ENCODE measurements around the gene SUDS3.
"Not testable (repeated sequence)": the region's sequence is repeated elsewhere in the genome, so short reads cannot be mapped to it uniquely, and the experiment has no call there.

The SUDS3 gene

DNA sequence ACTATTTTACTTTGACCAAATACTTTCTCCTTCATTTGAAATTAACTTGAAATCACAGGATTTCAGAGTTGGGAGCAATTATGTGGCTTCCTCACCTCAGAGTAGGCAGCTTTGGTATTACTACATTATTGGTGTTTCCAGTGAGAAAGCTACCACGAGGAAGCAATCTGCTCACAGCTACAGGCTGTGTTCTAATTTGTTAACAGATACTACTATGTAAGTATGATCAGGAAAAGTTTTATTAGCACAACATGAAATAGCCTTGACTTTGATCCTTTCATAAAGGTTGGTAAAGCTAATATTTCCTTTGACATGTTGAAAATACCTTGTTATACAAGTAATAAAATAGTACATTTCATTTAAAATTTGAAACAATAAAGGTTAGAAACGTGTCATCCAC, 34.3 kb upstream of the SUDS3 start:
- DNase-seq (ENCODE audit: low read depth, low spot score): no peak
- Histone ChIP-seq H3K9me3 (ENCODE audit: control insufficient read depth, insufficient read depth, low read length) (no peaks in the 10 kb centered on the region), H3K4me1 (ENCODE audit: control insufficient read depth, insufficient read depth, low read length) (no peaks in the 10 kb centered on the region), H3K27me3 (ENCODE audit: control insufficient read depth, insufficient read depth, low read length) (no peaks in the 10 kb centered on the region), H3K4me3 (ENCODE audit: low read length) (no peak overlapping the region), H3K36me3 (ENCODE audit: control insufficient read depth, insufficient read depth, low read length) (no peaks in the 10 kb centered on the region), H3K27ac (ENCODE audit: low read length) (no peak overlapping the region)
- WGBS (ENCODE audit: insufficient coverage, insufficient read length): no CpG with 5 or more reads among the region's 2 CpGs

- Histone ChIP-seq H3K27ac (ENCODE audit: low read length) (no peak overlapping the region), H3K27me3 (ENCODE audit: control insufficient read depth, insufficient read depth, low read length) (no peaks in the 10 kb centered on the region), H3K36me3 (ENCODE audit: control insufficient read depth, insufficient read depth, low read length) (no peaks in the 10 kb centered on the region), H3K4me1 (ENCODE audit: control insufficient read depth, insufficient read depth, low read length) (no peaks in the 10 kb centered on the region), H3K4me3 (ENCODE audit: low read length) (no peak overlapping the region), H3K9me3 (ENCODE audit: control insufficient read depth, insufficient read depth, low read length) (no peaks in the 10 kb centered on the region)
- no peak for DNase-seq (ENCODE audit: low read depth, low spot score)
These were observed 31.5 kb upstream of the SUDS3 start for GRCh38 chr12:118344829-118345228.

GRCh38 chr12:118345355-118345754, 31.0 kb upstream of the SUDS3 start:
- WGBS (ENCODE audit: insufficient coverage, insufficient read length): no CpG with 5 or more reads among the region's 1 CpG
- no peaks in the 10 kb centered on the region for H3K27me3 ChIP-seq (ENCODE audit: control insufficient read depth, insufficient read depth, low read length)
- H3K4me1 ChIP-seq (ENCODE audit: control insufficient read depth, insufficient read depth, low read length): no peaks in the 10 kb centered on the region
- no peak overlapping the region for H3K27ac ChIP-seq (ENCODE audit: low read length)
- H3K4me3 ChIP-seq (ENCODE audit: low read length): no peak overlapping the region
- no peaks in the 10 kb centered on the region for H3K36me3 ChIP-seq (ENCODE audit: control insufficient read depth, insufficient read depth, low read length)
- H3K9me3 ChIP-seq (ENCODE audit: control insufficient read depth, insufficient read depth, low read length): no peaks in the 10 kb centered on the region
- DNase-seq (ENCODE audit: low read depth, low spot score): no peak

DNA sequence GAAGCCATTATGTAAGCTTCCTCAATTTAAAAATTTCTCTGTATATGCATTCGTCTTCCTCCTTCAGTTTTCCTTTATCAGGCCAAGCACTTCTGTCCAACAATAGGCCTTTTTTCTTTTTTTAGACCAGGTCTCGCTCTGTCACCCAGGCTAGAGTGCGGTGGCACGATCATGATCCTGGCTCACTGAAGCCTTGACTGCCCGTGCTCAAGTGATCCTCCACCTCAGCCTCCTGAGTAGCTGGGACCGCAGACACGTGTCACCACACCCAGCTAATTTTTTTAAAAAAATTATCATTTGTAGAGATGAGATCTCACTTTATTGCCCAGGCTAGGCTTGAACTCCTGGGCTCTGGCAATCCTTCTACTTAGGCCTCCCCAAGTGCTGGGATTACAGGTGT, 29.5 kb upstream of the SUDS3 start:
- WGBS (ENCODE audit: insufficient coverage, insufficient read length): no CpG with 5 or more reads among the region's 7 CpGs
- Histone ChIP-seq H3K4me3 (ENCODE audit: low read length) (no peak overlapping the region), H3K4me1 (ENCODE audit: control insufficient read depth, insufficient read depth, low read length) (no peaks in the 10 kb centered on the region), H3K27me3 (ENCODE audit: control insufficient read depth, insufficient read depth, low read length) (no peaks in the 10 kb centered on the region), H3K36me3 (ENCODE audit: control insufficient read depth, insufficient read depth, low read length) (no peaks in the 10 kb centered on the region), H3K9me3 (ENCODE audit: control insufficient read depth, insufficient read depth, low read length) (no peaks in the 10 kb centered on the region), H3K27ac (ENCODE audit: low read length) (no peak overlapping the region)
- no peak for DNase-seq (ENCODE audit: low read depth, low spot score)

- Histone ChIP-seq H3K4me1 (ENCODE audit: control insufficient read depth, insufficient read depth, low read length) (no peaks in the 10 kb centered on the region), H3K4me3 (ENCODE audit: low read length) (no peak overlapping the region), H3K9me3 (ENCODE audit: control insufficient read depth, insufficient read depth, low read length) (no peaks in the 10 kb centered on the region), H3K36me3 (ENCODE audit: control insufficient read depth, insufficient read depth, low read length) (no peaks in the 10 kb centered on the region), H3K27me3 (ENCODE audit: control insufficient read depth, insufficient read depth, low read length) (no peaks in the 10 kb centered on the region), H3K27ac (ENCODE audit: low read length) (no peak overlapping the region)
- no CpG with 5 or more reads among the region's 2 CpGs for WGBS (ENCODE audit: insufficient coverage, insufficient read length)
- no peak for DNase-seq (ENCODE audit: low read depth, low spot score)
These were observed 28.4 kb upstream of the SUDS3 start for GRCh38 chr12:118347916-118348315.

GRCh38 chr12:118350908-118351559, 25.3 kb upstream of the SUDS3 start:
- H3K27me3 ChIP-seq (ENCODE audit: control insufficient read depth, insufficient read depth, low read length): no peaks in the 10 kb centered on the region
- no peaks in the 10 kb centered on the region for H3K9me3 ChIP-seq (ENCODE audit: control insufficient read depth, insufficient read depth, low read length)
- no peak overlapping the region for H3K4me3 ChIP-seq (ENCODE audit: low read length)
- H3K27ac ChIP-seq (ENCODE audit: low read length): no peak overlapping the region
- no peak for DNase-seq (ENCODE audit: low read depth, low spot score)
- no peaks in the 10 kb centered on the region for H3K4me1 ChIP-seq (ENCODE audit: control insufficient read depth, insufficient read depth, low read length)
- no peaks in the 10 kb centered on the region for H3K36me3 ChIP-seq (ENCODE audit: control insufficient read depth, insufficient read depth, low read length)
- WGBS (ENCODE audit: insufficient coverage, insufficient read length): no CpG with 5 or more reads among the region's 6 CpGs

GRCh38 chr12:118353721-118354120, 22.6 kb upstream of the SUDS3 start:
- H3K4me1 ChIP-seq (ENCODE audit: control insufficient read depth, insufficient read depth, low read length): no peaks in the 10 kb centered on the region
- no peaks in the 10 kb centered on the region for H3K27me3 ChIP-seq (ENCODE audit: control insufficient read depth, insufficient read depth, low read length)
- WGBS (ENCODE audit: insufficient coverage, insufficient read length): no CpG with 5 or more reads among the region's 4 CpGs
- no peak overlapping the region for H3K4me3 ChIP-seq (ENCODE audit: low read length)
- H3K36me3 ChIP-seq (ENCODE audit: control insufficient read depth, insufficient read depth, low read length): no peaks in the 10 kb centered on the region
- no peak overlapping the region for H3K27ac ChIP-seq (ENCODE audit: low read length)
- H3K9me3 ChIP-seq (ENCODE audit: control insufficient read depth, insufficient read depth, low read length): no peaks in the 10 kb centered on the region
- no peak for DNase-seq (ENCODE audit: low read depth, low spot score)

GRCh38 chr12:118354503-118354902, 21.9 kb upstream of the SUDS3 start:
- not testable (repeated sequence) for H3K4me3 ChIP-seq (ENCODE audit: low read length); H3K9me3 ChIP-seq (ENCODE audit: control insufficient read depth, insufficient read depth, low read length); H3K27ac ChIP-seq (ENCODE audit: low read length); H3K27me3 ChIP-seq (ENCODE audit: control insufficient read depth, insufficient read depth, low read length); DNase-seq (ENCODE audit: low read depth, low spot score); H3K36me3 ChIP-seq (ENCODE audit: control insufficient read depth, insufficient read depth, low read length); H3K4me1 ChIP-seq (ENCODE audit: control insufficient read depth, insufficient read depth, low read length)
- no CpG with 5 or more reads among the region's 4 CpGs for WGBS (ENCODE audit: insufficient coverage, insufficient read length)

DNA sequence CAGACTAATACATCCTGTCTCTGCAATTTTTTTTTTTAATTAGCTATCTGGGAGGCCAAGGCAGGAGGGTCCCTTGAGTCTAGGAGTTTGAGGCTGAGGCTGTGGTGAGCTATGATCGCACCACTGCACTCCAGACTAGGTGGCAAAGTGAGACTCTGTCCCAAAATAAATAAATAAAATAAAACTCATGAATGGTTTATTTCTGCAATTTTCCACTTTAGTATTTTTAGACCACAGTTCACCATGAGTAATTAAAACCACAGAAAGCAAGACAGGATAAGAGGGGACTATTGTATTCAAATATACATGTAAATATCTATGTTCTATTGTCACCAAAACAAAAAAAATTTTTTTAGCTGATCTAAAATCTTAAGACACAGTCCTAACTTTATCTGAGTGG, 21.5 kb upstream of the SUDS3 start:
- no CpG with 5 or more reads among the region's 1 CpG for WGBS (ENCODE audit: insufficient coverage, insufficient read length)

DNA sequence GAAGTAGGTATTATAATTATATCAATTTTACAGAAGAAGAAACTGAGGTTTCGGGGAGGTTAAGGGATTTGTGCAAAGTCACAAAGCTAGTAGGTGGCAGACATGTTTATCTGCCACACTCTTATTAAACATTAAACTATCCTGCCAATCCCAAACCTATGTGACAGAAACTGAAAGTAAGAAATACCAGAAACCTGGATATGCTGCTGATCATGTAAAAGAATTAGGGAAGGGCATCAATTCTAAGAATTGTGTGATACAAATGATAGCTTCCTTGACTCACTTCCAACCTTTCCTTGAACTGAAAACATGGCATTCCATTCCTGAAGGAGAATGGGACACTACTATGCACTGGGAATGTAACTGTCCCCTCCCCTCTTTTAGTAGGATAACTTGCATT, 20.5 kb upstream of the SUDS3 start:
- Histone ChIP-seq H3K4me3 (ENCODE audit: low read length) (no peak overlapping the region), H3K27ac (ENCODE audit: low read length) (no peak overlapping the region), H3K9me3 (ENCODE audit: control insufficient read depth, insufficient read depth, low read length) (no peaks in the 10 kb centered on the region), H3K4me1 (ENCODE audit: control insufficient read depth, insufficient read depth, low read length) (no peaks in the 10 kb centered on the region), H3K36me3 (ENCODE audit: control insufficient read depth, insufficient read depth, low read length) (no peaks in the 10 kb centered on the region), H3K27me3 (ENCODE audit: control insufficient read depth, insufficient read depth, low read length) (no peaks in the 10 kb centered on the region)
- WGBS (ENCODE audit: insufficient coverage, insufficient read length): no CpG with 5 or more reads among the region's 1 CpG
- DNase-seq (ENCODE audit: low read depth, low spot score): no peak

More for the DNA sequence above, 21.5 kb upstream of the SUDS3 start:
- Histone ChIP-seq H3K9me3 (ENCODE audit: control insufficient read depth, insufficient read depth, low read length) (no peaks in the 10 kb centered on the region), H3K36me3 (ENCODE audit: control insufficient read depth, insufficient read depth, low read length) (no peaks in the 10 kb centered on the region), H3K27ac (ENCODE audit: low read length) (no peak overlapping the region), H3K4me1 (ENCODE audit: control insufficient read depth, insufficient read depth, low read length) (no peaks in the 10 kb centered on the region), H3K27me3 (ENCODE audit: control insufficient read depth, insufficient read depth, low read length) (no peaks in the 10 kb centered on the region), H3K4me3 (ENCODE audit: low read length) (no peak overlapping the region)
- DNase-seq (ENCODE audit: low read depth, low spot score): no peak

DNA sequence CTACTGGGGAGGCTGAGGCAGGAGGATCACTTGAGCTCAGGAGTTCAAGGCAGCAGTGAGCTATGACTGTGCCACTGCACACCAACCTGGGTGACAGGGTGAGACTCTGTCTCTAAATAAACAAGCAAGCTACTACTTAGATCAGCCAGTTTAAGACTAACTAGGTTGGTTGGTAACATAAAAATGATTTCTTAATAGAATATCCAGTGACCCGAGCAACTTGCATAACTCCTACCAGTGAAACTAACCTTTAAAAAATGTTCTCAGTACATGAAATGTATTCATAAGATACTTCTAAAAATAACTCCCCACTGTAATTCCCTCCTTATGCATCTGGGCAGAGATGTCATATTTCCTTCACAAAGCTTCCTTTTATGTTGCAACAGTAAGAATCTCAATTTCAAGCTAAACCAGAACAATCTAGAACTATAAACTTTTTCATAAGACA, 19.5 kb upstream of the SUDS3 start:
- H3K4me3 ChIP-seq (ENCODE audit: low read length): no peak overlapping the region

More for the DNA sequence above, 19.5 kb upstream of the SUDS3 start:
- no peak for DNase-seq (ENCODE audit: low read depth, low spot score)
- WGBS (ENCODE audit: insufficient coverage, insufficient read length): no CpG with 5 or more reads among the region's 1 CpG
- no peaks in the 10 kb centered on the region for H3K36me3 ChIP-seq (ENCODE audit: control insufficient read depth, insufficient read depth, low read length)
- no peak overlapping the region for H3K27ac ChIP-seq (ENCODE audit: low read length)
- no peaks in the 10 kb centered on the region for H3K9me3 ChIP-seq (ENCODE audit: control insufficient read depth, insufficient read depth, low read length)
- H3K27me3 ChIP-seq (ENCODE audit: control insufficient read depth, insufficient read depth, low read length): no peaks in the 10 kb centered on the region
- no peaks in the 10 kb centered on the region for H3K4me1 ChIP-seq (ENCODE audit: control insufficient read depth, insufficient read depth, low read length)

Data from iPS DF 6.9 (cell line).